Hepatocyte (in vitro differentiated cells): Measurements from ENCODE around the gene CHKA. TPM values are rescaled to one million over a fixed set of nuclear protein-coding genes. Genes with fewer than 3 reads are reported as not detected.

Source experiments
- DNase-seq: peaks from one replicate; pipeline ENCODE4 v3.0.0-alpha.2; 2016; ENCODE audit warnings: low spot score
- H2AFZ ChIP-seq: fragments of 200-600 bp; sonication (generic); 2 replicates; pipeline ENCODE4 v1.6.0; 2016; ENCODE audit warnings: antibody characterized with exemption, mild to moderate bottlenecking
- H3K27ac ChIP-seq: fragments of 200-600 bp; sonication (generic); 2 replicates; pipeline ENCODE4 v1.5.1; 2016; ENCODE audit warnings: mild to moderate bottlenecking
- H3K27me3 ChIP-seq: fragments of 200-600 bp; sonication (generic); 2 replicates; pipeline ENCODE4 v1.6.1; 2016
- H3K36me3 ChIP-seq: fragments of 200-600 bp; sonication (generic); replicated peaks from 2 replicates; pipeline ENCODE4 v1.5.1; 2016; ENCODE audit warnings: low read depth; ENCODE audit not compliant: insufficient read depth
- H3K4me1 ChIP-seq: fragments of 200-600 bp; sonication (generic); 2 replicates; pipeline ENCODE4 v1.5.1; 2016; ENCODE audit warnings: mild to moderate bottlenecking, moderate library complexity; ENCODE audit not compliant: insufficient read depth
- H3K4me2 ChIP-seq: fragments of 200-600 bp; sonication (generic); 2 replicates; pipeline ENCODE4 v1.6.0; 2016
- H3K4me3 ChIP-seq: fragments of 200-600 bp; sonication (generic); 2 replicates; pipeline ENCODE4 v1.5.1; 2016; ENCODE audit warnings: mild to moderate bottlenecking
- H3K79me2 ChIP-seq: fragments of 200-600 bp; sonication (generic); 2 replicates; pipeline ENCODE4 v1.6.0; 2017; ENCODE audit warnings: mild to moderate bottlenecking
- H3K9me2 ChIP-seq: fragments of 200-600 bp; sonication (generic); replicated peaks from 2 replicates; pipeline ENCODE4 v1.6.0; 2017; ENCODE audit warnings: mild to moderate bottlenecking; ENCODE audit not compliant: insufficient read depth
- H3K9me3 ChIP-seq: fragments of 200-600 bp; sonication (generic); 2 replicates; pipeline ENCODE4 v1.5.1; 2016; ENCODE audit warnings: low read depth, mild to moderate bottlenecking
- H4K20me1 ChIP-seq: fragments of 200-600 bp; sonication (generic); 2 replicates; pipeline ENCODE4 v1.6.0; 2016; ENCODE audit warnings: mild to moderate bottlenecking; ENCODE audit not compliant: insufficient read depth, poor library complexity, severe bottlenecking
- EZH2 ChIP-seq: fragments of 200-600 bp; sonication (generic); IDR thresholded peaks from 2 replicates; pipeline ENCODE4 v1.6.1; 2016; ENCODE audit warnings: antibody characterized with exemption, mild to moderate bottlenecking, borderline replicate concordance
- EZH2phosphoT487 ChIP-seq: fragments of 200-600 bp; sonication (generic); IDR thresholded peaks from one replicate; pipeline ENCODE4 v1.6.1; 2018; ENCODE audit warnings: antibody characterized with exemption, mild to moderate bottlenecking, low read depth, moderate library complexity; ENCODE audit not compliant: unreplicated experiment, severe bottlenecking
- WGBS: methylation state at CpG from one replicate; pipeline ENCODE4 v1.1.6; 2016; ENCODE audit warnings: low lambda C conversion rate; ENCODE audit errors: missing lambda C conversion rate; 5-methylcytosine and 5-hydroxymethylcytosine counted together
- polyA plus RNA-seq: library from polyadenylated mRNA; unstranded; fragments of >200 nt; fragmentation: Nextera tagmentation; extraction: Ambion mirVana; gene quantifications from 2 replicates; pipeline ENCODE4 v1.2.1, GENCODE V29; 2016
- total RNA-seq: library from RNA; depleted of rRNA; stranded (reverse); fragments of >200 nt; gene quantifications from 2 replicates; pipeline ENCODE4 v1.2.3, GENCODE V29; 2014
- TF ChIP-seq, protein P1 (sequence below): fragments of 200-600 bp; sonication (generic); IDR thresholded peaks from 2 replicates; pipeline ENCODE4 v1.5.1; 2016; ENCODE audit warnings: antibody characterized with exemption, mild to moderate bottlenecking; ENCODE audit not compliant: poor library complexity

The CHKA gene
- total and polyA plus RNA-seq, 2 experiments from 2014 or later, result 70.0 to 117 TPM

- peaks cover 92% of the 10 kb centered on the region for H3K79me2 ChIP-seq
- no peak overlapping the region for H3K27ac ChIP-seq
- H3K4me2 ChIP-seq, result peak overlapping the region; percentile 19
- H3K9me2 ChIP-seq, result no peaks in the 10 kb centered on the region
- WGBS, result 39% methylated on average over 3 of the region's 3 CpGs
- TF ChIP-seq EZH2phosphoT487 (no peak), EZH2 (no peak)
- TF ChIP-seq, protein P1, sequence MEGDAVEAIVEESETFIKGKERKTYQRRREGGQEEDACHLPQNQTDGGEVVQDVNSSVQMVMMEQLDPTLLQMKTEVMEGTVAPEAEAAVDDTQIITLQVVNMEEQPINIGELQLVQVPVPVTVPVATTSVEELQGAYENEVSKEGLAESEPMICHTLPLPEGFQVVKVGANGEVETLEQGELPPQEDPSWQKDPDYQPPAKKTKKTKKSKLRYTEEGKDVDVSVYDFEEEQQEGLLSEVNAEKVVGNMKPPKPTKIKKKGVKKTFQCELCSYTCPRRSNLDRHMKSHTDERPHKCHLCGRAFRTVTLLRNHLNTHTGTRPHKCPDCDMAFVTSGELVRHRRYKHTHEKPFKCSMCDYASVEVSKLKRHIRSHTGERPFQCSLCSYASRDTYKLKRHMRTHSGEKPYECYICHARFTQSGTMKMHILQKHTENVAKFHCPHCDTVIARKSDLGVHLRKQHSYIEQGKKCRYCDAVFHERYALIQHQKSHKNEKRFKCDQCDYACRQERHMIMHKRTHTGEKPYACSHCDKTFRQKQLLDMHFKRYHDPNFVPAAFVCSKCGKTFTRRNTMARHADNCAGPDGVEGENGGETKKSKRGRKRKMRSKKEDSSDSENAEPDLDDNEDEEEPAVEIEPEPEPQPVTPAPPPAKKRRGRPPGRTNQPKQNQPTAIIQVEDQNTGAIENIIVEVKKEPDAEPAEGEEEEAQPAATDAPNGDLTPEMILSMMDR, result no peak
- peaks cover 40% of the 10 kb centered on the region for H4K20me1 ChIP-seq
- no peak overlapping the region for H2AFZ ChIP-seq
- no peak overlapping the region for H3K4me3 ChIP-seq
- no peaks in the 10 kb centered on the region for H3K9me3 ChIP-seq
- DNase-seq, result no peak
- H3K36me3 ChIP-seq, result no peaks in the 10 kb centered on the region
- H3K27me3 ChIP-seq, result no peaks in the 10 kb centered on the region
- peaks cover 20% of the 10 kb centered on the region for H3K4me1 ChIP-seq
Measured at GRCh38 chr11:68082481-68082880, 38.7 kb downstream of the CHKA start.

DNA sequence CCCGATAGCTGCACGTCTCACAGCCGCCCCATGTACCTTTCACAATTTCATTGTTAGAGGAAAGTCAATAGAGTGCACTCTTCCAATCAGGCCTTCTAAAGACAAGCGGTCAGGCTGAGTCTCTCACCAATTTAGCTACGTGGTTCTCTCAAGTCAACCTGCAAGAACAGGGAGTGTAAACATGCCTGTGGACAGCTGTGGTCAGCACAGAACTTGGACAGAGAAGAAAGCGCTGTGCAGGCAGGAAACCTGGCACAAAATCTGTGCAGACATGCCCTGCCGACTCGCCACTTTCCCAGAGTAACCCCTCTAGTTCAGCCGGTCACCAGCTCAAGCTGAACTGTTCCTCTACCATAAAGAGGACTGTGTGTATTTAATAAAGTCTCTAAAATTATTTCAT, 39.5 kb downstream of the CHKA start:
- H3K9me2 ChIP-seq, result no peaks in the 10 kb centered on the region
- H3K4me2 ChIP-seq, result no peak overlapping the region
- peaks cover 92% of the 10 kb centered on the region for H3K79me2 ChIP-seq
- TF ChIP-seq EZH2 (no peak), EZH2phosphoT487 (no peak)
- TF ChIP-seq, protein P1, result no peak
- H3K36me3 ChIP-seq, result no peaks in the 10 kb centered on the region
- H2AFZ ChIP-seq, result no peak overlapping the region
- H4K20me1 ChIP-seq, result peaks cover 43% of the 10 kb centered on the region
- WGBS, result 86% methylated on average over 9 of the region's 9 CpGs
- no peaks in the 10 kb centered on the region for H3K9me3 ChIP-seq
- no peak for DNase-seq
- no peak overlapping the region for H3K4me3 ChIP-seq
- H3K4me1 ChIP-seq, result peaks cover 20% of the 10 kb centered on the region
- no peak overlapping the region for H3K27ac ChIP-seq
- no peaks in the 10 kb centered on the region for H3K27me3 ChIP-seq

DNA sequence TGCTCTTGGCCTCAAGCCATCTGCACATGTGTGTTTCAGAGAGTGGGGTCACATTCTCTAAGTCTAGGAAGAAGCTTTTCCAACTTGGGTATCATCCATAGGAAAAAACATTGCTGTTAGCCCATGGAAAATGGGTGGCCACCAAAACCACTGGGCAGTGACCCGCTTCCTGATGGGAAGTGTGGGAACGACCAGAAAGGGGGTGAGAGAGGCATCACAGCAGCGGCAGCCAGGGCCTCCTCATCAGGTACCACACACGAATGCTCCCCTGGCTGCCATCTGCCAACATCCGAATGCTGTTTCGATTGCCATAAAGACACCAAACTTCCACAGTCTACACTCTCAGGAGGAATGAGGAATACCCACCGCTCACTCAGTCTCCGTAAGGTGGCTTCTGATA, 40.3 kb downstream of the CHKA start:
- DNase-seq, result no peak
- Histone ChIP-seq H3K79me2 (peaks cover 91% of the 10 kb centered on the region), H3K9me2 (no peaks in the 10 kb centered on the region), H3K27ac (no peak overlapping the region), H4K20me1 (peaks cover 40% of the 10 kb centered on the region), H3K27me3 (no peaks in the 10 kb centered on the region), H3K4me1 (peaks cover 20% of the 10 kb centered on the region), H3K4me3 (no peak overlapping the region), H2AFZ (no peak overlapping the region), H3K4me2 (no peak overlapping the region), H3K9me3 (no peaks in the 10 kb centered on the region), H3K36me3 (no peaks in the 10 kb centered on the region)
- TF ChIP-seq EZH2, result no peak
- TF ChIP-seq, protein P1, result no peak
- TF ChIP-seq EZH2phosphoT487, result no peak
- 98% methylated on average over 8 of the region's 8 CpGs for WGBS
